ENCODE data around the gene RRAGD. TPM values are rescaled to one million over a fixed set of nuclear protein-coding genes. Genes with fewer than 3 reads are reported as not detected.

RRAGD gene
- total RNA-seq, 1 donor from 2014 or later, result 4.5 TPM

DNA sequence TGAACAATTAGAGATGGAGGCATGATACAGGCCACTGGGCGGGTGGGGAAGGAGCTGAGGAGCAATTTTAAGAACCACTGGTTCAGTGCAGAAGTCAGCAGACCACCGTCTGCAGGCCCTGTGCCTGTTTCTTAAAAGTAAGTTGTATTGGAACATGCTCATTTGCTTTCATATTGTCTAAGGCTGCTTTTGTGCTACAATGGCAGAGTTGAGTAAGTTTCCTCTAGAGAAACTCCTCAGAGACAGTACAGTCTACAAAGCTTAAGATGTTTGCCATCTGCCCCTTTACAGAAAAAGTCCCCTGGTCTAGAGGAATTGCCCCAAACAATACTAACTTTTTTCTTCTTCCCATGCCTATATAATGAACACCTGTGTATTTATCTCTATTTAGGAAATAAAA is 31.0 kb downstream of the RRAGD start:
- TF ChIP-seq, protein P1, sequence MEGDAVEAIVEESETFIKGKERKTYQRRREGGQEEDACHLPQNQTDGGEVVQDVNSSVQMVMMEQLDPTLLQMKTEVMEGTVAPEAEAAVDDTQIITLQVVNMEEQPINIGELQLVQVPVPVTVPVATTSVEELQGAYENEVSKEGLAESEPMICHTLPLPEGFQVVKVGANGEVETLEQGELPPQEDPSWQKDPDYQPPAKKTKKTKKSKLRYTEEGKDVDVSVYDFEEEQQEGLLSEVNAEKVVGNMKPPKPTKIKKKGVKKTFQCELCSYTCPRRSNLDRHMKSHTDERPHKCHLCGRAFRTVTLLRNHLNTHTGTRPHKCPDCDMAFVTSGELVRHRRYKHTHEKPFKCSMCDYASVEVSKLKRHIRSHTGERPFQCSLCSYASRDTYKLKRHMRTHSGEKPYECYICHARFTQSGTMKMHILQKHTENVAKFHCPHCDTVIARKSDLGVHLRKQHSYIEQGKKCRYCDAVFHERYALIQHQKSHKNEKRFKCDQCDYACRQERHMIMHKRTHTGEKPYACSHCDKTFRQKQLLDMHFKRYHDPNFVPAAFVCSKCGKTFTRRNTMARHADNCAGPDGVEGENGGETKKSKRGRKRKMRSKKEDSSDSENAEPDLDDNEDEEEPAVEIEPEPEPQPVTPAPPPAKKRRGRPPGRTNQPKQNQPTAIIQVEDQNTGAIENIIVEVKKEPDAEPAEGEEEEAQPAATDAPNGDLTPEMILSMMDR (IDR thresholded peaks at IDR 0.05), result no peak
- H3K27me3 Mint-ChIP-seq (ENCODE audit: unreplicated experiment), result peaks cover 12% of the 10 kb centered on the region
- H3K36me3 Mint-ChIP-seq (ENCODE audit: unreplicated experiment), result no peaks in the 10 kb centered on the region
- H3K27ac Mint-ChIP-seq (ENCODE audit: unreplicated experiment), result no peak overlapping the region
- H3K4me3 Mint-ChIP-seq (ENCODE audit: unreplicated experiment), result no peak overlapping the region
- DNase-seq (ENCODE audit: extremely low spot score, unreplicated experiment), result no peak
- H3K4me1 Mint-ChIP-seq (ENCODE audit: unreplicated experiment), result no peaks in the 10 kb centered on the region
- no peaks in the 10 kb centered on the region for H3K9me3 Mint-ChIP-seq (ENCODE audit: unreplicated experiment)

DNA sequence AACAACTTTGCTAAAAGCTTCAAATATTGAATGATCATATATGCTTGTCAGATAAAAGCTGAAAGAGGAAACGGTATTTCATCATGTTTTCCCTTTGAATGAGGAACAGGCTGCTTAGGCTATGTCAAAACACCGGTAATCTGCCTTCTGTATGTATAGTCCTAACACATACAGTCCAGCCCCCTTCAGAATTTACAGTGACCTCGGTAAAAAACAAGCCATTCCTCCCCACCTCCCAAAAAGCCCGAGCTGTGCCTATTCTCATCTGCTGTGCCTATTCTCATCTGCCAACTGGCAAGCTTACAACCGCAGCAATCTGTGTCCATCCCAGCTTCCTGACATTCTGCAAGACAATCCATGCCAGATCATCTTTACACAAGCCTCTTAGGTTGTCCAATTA is 32.8 kb downstream of the RRAGD start:
- no peaks in the 10 kb centered on the region for H3K4me1 Mint-ChIP-seq (ENCODE audit: unreplicated experiment)
- no peaks in the 10 kb centered on the region for H3K9me3 Mint-ChIP-seq (ENCODE audit: unreplicated experiment)
- TF ChIP-seq, protein P1 (IDR thresholded peaks at IDR 0.05), result no peak

DNA sequence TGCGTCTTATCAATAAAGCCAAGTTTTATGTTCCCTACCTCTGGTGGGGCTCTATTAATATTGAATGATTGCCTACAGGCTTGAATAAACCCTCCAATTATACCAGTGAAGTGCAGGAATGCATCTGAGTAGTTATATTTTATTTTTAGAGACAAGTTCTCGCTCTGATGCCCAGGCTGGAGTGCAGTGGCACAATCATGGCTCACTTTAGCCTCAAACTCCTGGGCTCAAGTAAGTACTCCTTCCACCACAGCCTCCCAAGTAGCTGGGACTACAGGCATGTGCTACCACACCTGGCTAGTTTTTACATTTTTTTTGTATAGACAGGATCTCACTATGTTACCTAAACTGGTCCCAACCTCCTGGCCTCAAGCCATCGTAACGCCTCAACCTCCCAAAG is 33.4 kb downstream of the RRAGD start:
- Mint-ChIP-seq H3K4me3 (ENCODE audit: unreplicated experiment) (no peak overlapping the region), H3K36me3 (ENCODE audit: unreplicated experiment) (no peaks in the 10 kb centered on the region), H3K27me3 (ENCODE audit: unreplicated experiment) (peaks cover 10% of the 10 kb centered on the region), H3K4me1 (ENCODE audit: unreplicated experiment) (no peaks in the 10 kb centered on the region), H3K27ac (ENCODE audit: unreplicated experiment) (no peak overlapping the region), H3K9me3 (ENCODE audit: unreplicated experiment) (no peaks in the 10 kb centered on the region)
- TF ChIP-seq, protein P1 (IDR thresholded peaks at IDR 0.05), result no peak
- no peak for DNase-seq (ENCODE audit: extremely low spot score, unreplicated experiment)

More for the DNA sequence above, 32.8 kb downstream of the RRAGD start:
- Mint-ChIP-seq H3K36me3 (ENCODE audit: unreplicated experiment) (no peaks in the 10 kb centered on the region), H3K27ac (ENCODE audit: unreplicated experiment) (no peak overlapping the region), H3K4me3 (ENCODE audit: unreplicated experiment) (no peak overlapping the region), H3K27me3 (ENCODE audit: unreplicated experiment) (peaks cover 10% of the 10 kb centered on the region)
- no peak for DNase-seq (ENCODE audit: extremely low spot score, unreplicated experiment)

DNA sequence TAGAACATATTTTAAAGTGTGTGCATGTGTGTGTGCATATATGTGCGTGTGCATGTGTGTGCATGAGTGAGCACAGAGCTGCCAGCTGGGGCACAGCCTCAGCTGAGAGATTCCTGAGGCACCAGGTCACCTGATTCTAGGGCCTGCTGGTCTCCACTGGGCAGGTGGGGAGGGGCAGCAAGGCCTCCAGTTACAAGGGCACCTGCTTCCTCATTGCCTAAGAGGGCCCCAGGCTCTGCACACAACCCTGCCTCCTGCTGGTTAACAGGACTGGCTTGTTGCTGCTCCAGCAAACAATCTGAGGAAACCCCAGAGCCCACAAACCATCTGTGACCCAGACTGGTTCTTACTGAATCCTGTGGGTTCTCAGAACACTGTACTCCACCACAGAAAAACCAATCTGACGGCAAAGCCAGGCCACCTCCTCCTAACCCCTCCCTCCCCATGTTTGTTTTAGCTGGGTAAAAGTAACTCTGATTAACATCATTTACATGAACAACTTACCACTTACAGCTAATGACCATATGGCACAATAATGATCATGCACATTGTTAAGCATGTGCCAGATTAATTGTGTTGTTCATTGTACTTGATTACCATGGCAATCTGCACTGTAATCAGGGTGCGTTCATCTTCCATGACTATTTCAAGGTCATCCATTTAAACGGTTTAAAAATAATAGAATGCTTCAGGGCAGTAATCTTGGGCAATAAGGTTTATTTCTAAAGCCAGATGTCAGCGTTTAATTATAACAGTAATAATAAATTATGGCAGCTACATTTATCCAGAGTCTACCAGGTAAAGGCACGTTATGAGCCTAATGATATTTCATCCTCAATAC is 36.4 kb downstream of the RRAGD start:
- Mint-ChIP-seq H3K27me3 (ENCODE audit: unreplicated experiment) (peaks cover 8% of the 10 kb centered on the region), H3K4me1 (ENCODE audit: unreplicated experiment) (no peaks in the 10 kb centered on the region), H3K36me3 (ENCODE audit: unreplicated experiment) (no peaks in the 10 kb centered on the region), H3K27ac (ENCODE audit: unreplicated experiment) (no peak overlapping the region), H3K9me3 (ENCODE audit: unreplicated experiment) (no peaks in the 10 kb centered on the region), H3K4me3 (ENCODE audit: unreplicated experiment) (no peak overlapping the region)
- no peak for DNase-seq (ENCODE audit: extremely low spot score, unreplicated experiment)
- TF ChIP-seq, protein P1 (IDR thresholded peaks at IDR 0.05), result peak; percentile 10

DNA sequence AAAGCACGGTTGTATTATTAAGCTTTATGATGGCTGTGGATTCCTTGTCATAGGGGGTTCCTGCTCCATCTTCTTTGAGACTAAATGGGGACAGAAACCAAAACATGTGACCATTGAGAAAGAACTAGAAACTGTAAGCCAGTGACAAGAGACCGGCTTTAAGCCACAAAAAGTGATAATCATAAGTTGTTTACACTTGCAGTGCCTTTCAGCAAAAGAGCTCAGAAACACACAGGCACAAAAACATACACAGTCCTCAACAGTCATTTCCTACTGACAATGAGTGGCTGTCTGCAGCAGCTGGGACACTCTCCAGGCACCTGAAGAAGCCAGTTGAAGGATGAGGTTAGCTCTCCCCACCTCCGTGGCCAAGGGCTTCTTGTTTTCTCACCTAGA is 39.6 kb downstream of the RRAGD start:
- H3K27ac Mint-ChIP-seq (ENCODE audit: unreplicated experiment), result no peak overlapping the region
- peaks cover 3% of the 10 kb centered on the region for H3K4me1 Mint-ChIP-seq (ENCODE audit: unreplicated experiment)
- H3K27me3 Mint-ChIP-seq (ENCODE audit: unreplicated experiment), result no peaks in the 10 kb centered on the region
- no peaks in the 10 kb centered on the region for H3K36me3 Mint-ChIP-seq (ENCODE audit: unreplicated experiment)
- no peaks in the 10 kb centered on the region for H3K9me3 Mint-ChIP-seq (ENCODE audit: unreplicated experiment)
- TF ChIP-seq, protein P1 (IDR thresholded peaks at IDR 0.05), result no peak
- no peak for DNase-seq (ENCODE audit: extremely low spot score, unreplicated experiment)
- H3K4me3 Mint-ChIP-seq (ENCODE audit: unreplicated experiment), result no peak overlapping the region
